Heart left ventricle (tissue), 13 donors: ENCODE results near the gene SYTL4.

ENCODE experiments used
- CTCF ChIP-seq, 12 donors: fragments of 200-600 bp; sonication (generic) in 4 of 12; IDR thresholded peaks; one replicate each; pipeline versions ENCODE4 v1.5.0 to v1.8.0; 2018 to 2022; ENCODE audit warnings: antibody characterized with exemption in 12 of 12, mild to moderate bottlenecking in 5 of 12
- POLR2A ChIP-seq, 2 donors: fragments of 450-650 bp; IDR thresholded peaks; one replicate each; pipeline ENCODE4 v1.6.1; 2017; ENCODE audit warnings: antibody characterized with exemption in 2 of 2, mild to moderate bottlenecking in 2 of 2, moderate library complexity in 2 of 2
- donor health status: ischemic (EF 13 %, LVEDD 7.1; RV severe dilation, severe dysfunction).
- donor health status: DM: no; HTN: yes; CAD: no.
- donor health status: DM: no; HTN: no; CAD: no.
- donor health status: ischemic (EF 25% LVEDD 6.9; RV normal size, moderate dysfunction).
- donor health status: ischemic (EF 25% LVEDD 5.7; RV mildly dilated, moderate dysfunction).
- donor health status: ischemic (EF 35%, LVEDD 5.7; RV mildly dilated, moderate dysfunction).
- donor health status: nonischemic (EF 11% LVEDD 7.7; RV severe dilation, severe dysfunction).
- donor health status: DM: yes; HTN: yes; CAD: no.
- donor health status: PGD.
- donor health status: ischemic (EF 29% LVEDD 5.4; RV normal size, mild dysfunction).
- donor health status: nonischemic (EF 23%, LVEDD 6.1; RV moderate dilation, normal function).

- TF ChIP-seq CTCF (IDR thresholded peaks at IDR 0.05) (peak in 3 of 12 donors; percentile 9 to 22 (median 20)), POLR2A (IDR thresholded peaks at IDR 0.05) (no peak)
Measured at GRCh38 chrX:100654261-100654660, 77.7 kb downstream of the SYTL4 start.
